Ishikawa (cell line): ENCODE measurements around the gene SLC9B1.

ENCODE experiments used
- CEBPB ChIP-seq: IDR thresholded peaks from 2 replicates; pipeline ENCODE4 v1.6.1; 2012
- CREB1 ChIP-seq: IDR thresholded peaks from 2 replicates; pipeline ENCODE4 v1.6.1; 2012; ENCODE audit warnings: low read depth
- EGR1 ChIP-seq: IDR thresholded peaks from 2 replicates; pipeline ENCODE4 v1.6.1; 2012
- EP300 ChIP-seq: IDR thresholded peaks from 2 replicates; pipeline ENCODE4 v1.6.1; 2012; ENCODE audit warnings: borderline replicate concordance
- FOXM1 ChIP-seq: IDR thresholded peaks from 2 replicates; pipeline ENCODE4 v1.6.1; 2012; ENCODE audit warnings: low read depth, borderline replicate concordance
- RAD21 ChIP-seq: IDR thresholded peaks from 2 replicates; pipeline ENCODE4 v1.6.1; 2012; ENCODE audit warnings: low read depth
- TAF1 ChIP-seq: IDR thresholded peaks from 2 replicates; pipeline ENCODE4 v1.6.1; 2012; ENCODE audit warnings: low read depth, mild to moderate bottlenecking
- TEAD4 ChIP-seq: IDR thresholded peaks from 2 replicates; pipeline ENCODE4 v1.6.1; 2012
- YY1 ChIP-seq: IDR thresholded peaks from 2 replicates; pipeline ENCODE4 v1.6.1; 2012; ENCODE audit warnings: low read depth
- ZBTB7A ChIP-seq: IDR thresholded peaks from 2 replicates; pipeline ENCODE4 v1.6.1; 2012; ENCODE audit warnings: low read depth
- TF ChIP-seq, protein P1 (sequence below): IDR thresholded peaks from 2 replicates; pipeline ENCODE4 v1.6.1; 2012; ENCODE audit warnings: low read depth, mild to moderate bottlenecking
- TF ChIP-seq, protein P2 (sequence below): IDR thresholded peaks from 2 replicates; pipeline ENCODE4 v1.6.1; 2012

DNA sequence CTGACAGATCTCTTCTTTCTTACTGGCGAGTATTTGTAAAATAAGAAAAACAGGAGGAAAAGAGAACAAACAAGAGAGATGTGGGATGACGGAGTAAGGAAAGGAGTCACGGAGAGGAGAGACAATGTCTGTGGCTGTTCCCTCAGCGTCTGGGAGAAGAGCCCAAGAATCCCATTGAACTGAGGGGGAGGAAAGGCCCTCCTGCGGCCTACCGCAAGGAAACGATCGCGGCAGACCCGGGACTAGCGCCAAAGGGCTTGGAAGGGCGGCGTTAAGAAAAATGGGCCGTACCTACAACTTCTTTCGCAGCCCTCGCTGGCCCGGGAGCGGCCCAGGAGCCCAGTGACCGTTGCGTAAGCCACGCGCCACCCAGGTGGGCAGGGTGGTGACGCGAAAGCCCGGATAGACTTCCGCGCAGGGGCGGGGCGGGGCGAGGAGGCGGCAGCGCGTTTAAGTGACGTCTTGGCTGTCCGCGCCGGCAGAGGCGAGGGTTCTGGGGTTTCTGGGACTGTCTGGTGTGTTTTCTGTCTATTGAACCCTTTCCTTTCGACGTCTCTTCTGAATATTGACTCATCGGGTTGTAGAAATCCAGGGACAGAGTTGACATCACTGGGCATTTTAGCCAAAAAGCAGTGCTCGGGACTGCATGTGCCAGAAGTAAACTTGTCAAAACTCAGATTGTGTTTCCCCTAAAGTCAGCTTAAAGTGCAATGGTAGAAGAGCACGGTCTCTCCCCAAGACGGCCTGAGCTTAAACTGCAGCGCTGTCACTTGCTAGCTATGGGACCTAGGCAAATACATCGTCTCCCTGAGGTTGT is at the start of gene SLC9B1:
- TF ChIP-seq CREB1, result peak; percentile 95
- peak; percentile 58 for TF ChIP-seq TAF1
- TF ChIP-seq, protein P1, sequence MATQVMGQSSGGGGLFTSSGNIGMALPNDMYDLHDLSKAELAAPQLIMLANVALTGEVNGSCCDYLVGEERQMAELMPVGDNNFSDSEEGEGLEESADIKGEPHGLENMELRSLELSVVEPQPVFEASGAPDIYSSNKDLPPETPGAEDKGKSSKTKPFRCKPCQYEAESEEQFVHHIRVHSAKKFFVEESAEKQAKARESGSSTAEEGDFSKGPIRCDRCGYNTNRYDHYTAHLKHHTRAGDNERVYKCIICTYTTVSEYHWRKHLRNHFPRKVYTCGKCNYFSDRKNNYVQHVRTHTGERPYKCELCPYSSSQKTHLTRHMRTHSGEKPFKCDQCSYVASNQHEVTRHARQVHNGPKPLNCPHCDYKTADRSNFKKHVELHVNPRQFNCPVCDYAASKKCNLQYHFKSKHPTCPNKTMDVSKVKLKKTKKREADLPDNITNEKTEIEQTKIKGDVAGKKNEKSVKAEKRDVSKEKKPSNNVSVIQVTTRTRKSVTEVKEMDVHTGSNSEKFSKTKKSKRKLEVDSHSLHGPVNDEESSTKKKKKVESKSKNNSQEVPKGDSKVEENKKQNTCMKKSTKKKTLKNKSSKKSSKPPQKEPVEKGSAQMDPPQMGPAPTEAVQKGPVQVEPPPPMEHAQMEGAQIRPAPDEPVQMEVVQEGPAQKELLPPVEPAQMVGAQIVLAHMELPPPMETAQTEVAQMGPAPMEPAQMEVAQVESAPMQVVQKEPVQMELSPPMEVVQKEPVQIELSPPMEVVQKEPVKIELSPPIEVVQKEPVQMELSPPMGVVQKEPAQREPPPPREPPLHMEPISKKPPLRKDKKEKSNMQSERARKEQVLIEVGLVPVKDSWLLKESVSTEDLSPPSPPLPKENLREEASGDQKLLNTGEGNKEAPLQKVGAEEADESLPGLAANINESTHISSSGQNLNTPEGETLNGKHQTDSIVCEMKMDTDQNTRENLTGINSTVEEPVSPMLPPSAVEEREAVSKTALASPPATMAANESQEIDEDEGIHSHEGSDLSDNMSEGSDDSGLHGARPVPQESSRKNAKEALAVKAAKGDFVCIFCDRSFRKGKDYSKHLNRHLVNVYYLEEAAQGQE, result no peak
- TF ChIP-seq EGR1, result no peak
- TF ChIP-seq CEBPB, result peak; percentile 96
- TF ChIP-seq, protein P2, sequence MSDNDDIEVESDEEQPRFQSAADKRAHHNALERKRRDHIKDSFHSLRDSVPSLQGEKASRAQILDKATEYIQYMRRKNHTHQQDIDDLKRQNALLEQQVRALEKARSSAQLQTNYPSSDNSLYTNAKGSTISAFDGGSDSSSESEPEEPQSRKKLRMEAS, result peak; percentile 88
- TF ChIP-seq YY1, result no peak
- TF ChIP-seq TEAD4, result no peak
- TF ChIP-seq FOXM1, result 0 out of 2 replicates have a peak, but pooled peaks have one; percentile 27
- TF ChIP-seq ZBTB7A, result no peak
- no peak; the same call in 1 of the 2 replicates for TF ChIP-seq EP300
- TF ChIP-seq RAD21, result no peak
